Esophagus muscularis mucosa (tissue), 4 donors: ENCODE results near the gene ATP5F1B. TPM values are rescaled to one million over a fixed set of nuclear protein-coding genes. Genes with fewer than 3 reads are reported as not detected.

Experiments
- DNase-seq: peaks from one replicate; pipeline ENCODE4 v3.0.0-alpha.2; 2017; ENCODE audit errors: extremely low spot score
- H3K27ac ChIP-seq, 4 donors: fragments of 200-600 bp; sonication (generic); replicated peaks in 1 of 4; 1 replicate in 3 of 4; 2 replicates in 1 of 4; pipeline ENCODE4 v1.5.1; 2016 to 2019; ENCODE audit warnings: mild to moderate bottlenecking in 1 of 4
- H3K27me3 ChIP-seq, 4 donors: fragments of 200-600 bp; sonication (generic); one replicate each; pipeline versions ENCODE4 v1.5.1 to v1.6.0; 2016 to 2019
- H3K36me3 ChIP-seq, 4 donors: fragments of 200-600 bp; sonication (generic); one replicate each; pipeline ENCODE4 v1.5.1; 2016 to 2019
- H3K4me1 ChIP-seq, 4 donors: fragments of 200-600 bp; sonication (generic); one replicate each; pipeline ENCODE4 v1.5.1; 2016 to 2019
- H3K4me3 ChIP-seq, 4 donors: fragments of 200-600 bp; sonication (generic); 1 replicate in 2 of 4; 2 replicates in 2 of 4; pipeline ENCODE4 v1.5.1; 2016 to 2019; ENCODE audit warnings: mild to moderate bottlenecking in 4 of 4, moderate library complexity in 1 of 4
- H3K9me3 ChIP-seq, 4 donors: fragments of 200-600 bp; sonication (generic); 1 replicate in 3 of 4; 2 replicates in 1 of 4; pipeline ENCODE4 v1.5.1; 2016 to 2019
- CTCF ChIP-seq, 3 experiments: fragments of 200-600 bp in 2 of 3; fragments of 450-650 bp in 1 of 3; sonication (generic) in 2 of 3; IDR thresholded peaks; one replicate each; pipeline ENCODE4 v1.5.1; 2017 to 2019; ENCODE audit warnings: antibody characterized with exemption in 3 of 3, mild to moderate bottlenecking in 2 of 3, moderate library complexity in 1 of 3
- EP300 ChIP-seq: sonication (generic); formaldehyde crosslinking; IDR thresholded peaks from one replicate; pipeline ENCODE4 v1.6.1; 2017; ENCODE audit warnings: antibody characterized with exemption
- POLR2A ChIP-seq: fragments of 450-650 bp; IDR thresholded peaks from one replicate; pipeline ENCODE4 v1.6.1; 2017; ENCODE audit warnings: antibody characterized with exemption, moderate library complexity, mild to moderate bottlenecking, low read depth
- POLR2AphosphoS5 ChIP-seq, 2 donors: sonication (generic); formaldehyde crosslinking; IDR thresholded peaks; one replicate each; pipeline ENCODE4 v1.6.1; 2017; ENCODE audit warnings: antibody characterized with exemption in 2 of 2
- WGBS: methylation state at CpG from one replicate; pipeline ENCODE4 v1.1.5; 2018; 5-methylcytosine and 5-hydroxymethylcytosine counted together
- intact Hi-C: fragments of 100-400 bp; cut with DNase I; formaldehyde crosslinking; loops from one replicate; pipeline ENCODE4 v1.15.1; 2023
- small RNA-seq, 3 donors: library from RNA; depleted of rRNA; stranded (forward); fragments of <200 nt; gene quantifications; one replicate each; pipeline ENCODE3, GENCODE V24; 2016
- total RNA-seq, 4 donors: library from RNA; depleted of rRNA; stranded (reverse); fragments of >200 nt; gene quantifications; one replicate each; pipeline versions ENCODE4 v1.1.0 to v1.2.1, GENCODE V29; 2016

Gene ATP5F1B
- total RNA-seq, 4 donors from 2014 or later = 383 to 465 (median 424) TPM

- Histone ChIP-seq H3K27me3 (no peaks in the 10 kb centered on the region), H3K36me3 (peaks cover 22 to 75% (median 58%) of the 10 kb centered on the region in 4 donors), H3K4me1 (peaks cover 9 to 30% (median 25%) of the 10 kb centered on the region in 4 donors), H3K27ac (peak overlapping the region in 2 of 4 donors; percentile 7 to 63), H3K9me3 (no peaks in the 10 kb centered on the region), H3K4me3 (no peak overlapping the region)
- TF ChIP-seq EP300 (no peak), CTCF (IDR thresholded peaks at IDR 0.05) (peak in 1 of 3 experiments; percentile 28)
- no peak for DNase-seq
- 52% methylated on average over 2 of the region's 3 CpGs for WGBS
- intact Hi-C loops = loop anchor here (5.0 kb wide), 1 partner anchor 78 kb away; no protein-coding TSS in a partner anchor
These were observed 55.5 kb downstream of the ATP5F1B start for GRCh38 chr12:56590237-56590830.

GRCh38 chr12:56589783-56590182, 56.0 kb downstream of the ATP5F1B start:
- intact Hi-C loops = loop anchor here (5.0 kb wide), 1 partner anchor 77 kb away; no protein-coding TSS in a partner anchor
- DNase-seq = no peak
- Histone ChIP-seq H3K27ac (peak overlapping the region in 2 of 4 donors; percentile 7 to 63), H3K4me1 (peaks cover 9 to 30% (median 24%) of the 10 kb centered on the region in 4 donors), H3K9me3 (no peaks in the 10 kb centered on the region), H3K4me3 (no peak overlapping the region), H3K36me3 (peaks cover 22 to 75% (median 59%) of the 10 kb centered on the region in 4 donors), H3K27me3 (no peaks in the 10 kb centered on the region)
- WGBS = 80% methylated on average over 1 of the region's 1 CpG
- TF ChIP-seq POLR2A (no peak), CTCF (IDR thresholded peaks at IDR 0.05) (no peak), POLR2AphosphoS5 (IDR thresholded peaks at IDR 0.05) (no peak), EP300 (no peak)

Small RNAs within 50 kb of the gene (small RNA-seq; reads per million reads assigned to genes)
- gene RN7SL809P (0 reads per million in 3 donors), gene RNU6-343P (0 reads per million in 3 donors), gene SNORD59A (81,842 to 95,876 (median 85,787) reads per million in 3 donors)

Other genes starting within 250 kb of the ATP5F1B start
- 1 to 10 TPM; 2.3 to 4.1 (median 2.4) TPM for gene TIMELESS, start 196.6 kb downstream of the ATP5F1B start, total RNA-seq
- not detected for gene MIP, start 191.3 kb downstream of the ATP5F1B start, total RNA-seq
- gene SPRYD4, start 177.4 kb downstream of the ATP5F1B start, total RNA-seq = 1 to 10 TPM; 1.4 to 2.2 (median 1.9) TPM
- gene GLS2, start 157.8 kb downstream of the ATP5F1B start, total RNA-seq = 1 to 10 TPM in 1 of 4 donors, under 1 TPM in 2, not detected in 1; 0.97 to 1.0 (median 0.99) TPM
- gene RBMS2, start 124.2 kb downstream of the ATP5F1B start, total RNA-seq = 10 to 100 TPM; 31.6 to 49.4 (median 40.4) TPM
- 10 to 100 TPM; 45.4 to 65.6 (median 61.5) TPM for gene BAZ2A, start 15.7 kb downstream of the ATP5F1B start, total RNA-seq
- 100 to 1,000 TPM in 1 of 4 donors, 10 to 100 TPM in 3; 86.8 to 118 (median 92.0) TPM for gene PTGES3, start 42.3 kb upstream of the ATP5F1B start, total RNA-seq
- gene NACA, start 79.3 kb upstream of the ATP5F1B start, total RNA-seq = 1,000 to 10,000 TPM in 3 of 4 donors, 100 to 1,000 TPM in 1; 913 to 1,477 (median 1,221) TPM
- 1 to 10 TPM; 2.2 to 4.2 (median 3.2) TPM for gene PRIM1, start 106.3 kb upstream of the ATP5F1B start, total RNA-seq
- gene HSD17B6, start 117.3 kb upstream of the ATP5F1B start, total RNA-seq = 1 to 10 TPM in 2 of 4 donors, under 1 TPM in 2; 0.58 to 1.8 (median 1.00) TPM